ENCODE results near the gene VWA3B. TPM values are rescaled to one million over a fixed set of nuclear protein-coding genes. Genes with fewer than 3 reads are reported as not detected.

Gene VWA3B
- total and polyA plus RNA-seq, 2 of the 4 experiments (the other 2 are of a cell fraction): not detected

DNA sequence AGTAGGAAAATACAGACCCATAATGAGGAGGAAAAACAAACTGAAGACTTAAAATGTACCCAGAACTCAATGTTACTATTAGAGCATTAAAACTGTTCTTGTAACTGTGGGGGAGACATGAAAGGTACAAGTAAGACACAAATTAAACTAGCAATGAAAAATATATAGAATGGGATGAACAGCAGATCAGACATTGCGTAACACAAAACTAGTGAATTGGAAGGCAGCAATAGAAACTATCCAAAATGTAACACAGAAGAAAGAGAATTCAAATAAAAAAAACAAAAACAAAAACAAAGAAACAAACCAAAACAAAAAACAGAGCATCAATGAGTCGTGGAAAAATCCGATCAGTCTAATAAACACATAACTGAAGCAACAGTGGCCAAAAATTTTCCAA, 132.2 kb downstream of the VWA3B start:
- no peak overlapping the region for H3K4ac ChIP-seq (ENCODE audit: low read depth, low read length)
- intact Hi-C loops (cut with micrococcal nuclease): no loop called here
- no peak overlapping the region for H4K5ac ChIP-seq (ENCODE audit: low read depth, low read length)
- no peak overlapping the region for H3K4me2 ChIP-seq (ENCODE audit: low read depth, low read length)
- no peak overlapping the region for H2BK20ac ChIP-seq (ENCODE audit: low read depth, low read length)
- no peaks in the 10 kb centered on the region for H3K79me1 ChIP-seq (ENCODE audit: low read depth in 1 of 2, low read length in 2 of 2)
- no peaks in the 10 kb centered on the region for H3K4me1 ChIP-seq (ENCODE audit: control insufficient read depth, insufficient read depth, low read length)
- H4K20me1 ChIP-seq (ENCODE audit: insufficient read depth, low read length): no peaks in the 10 kb centered on the region
- H3K27ac ChIP-seq (ENCODE audit: insufficient read depth, low read length): no peak overlapping the region
- no peak overlapping the region for H2AK5ac ChIP-seq (ENCODE audit: low read depth, low read length)
- no peak for TF ChIP-seq NFE2L2 (IDR thresholded peaks at IDR 0.05; ENCODE audit: low read depth, low read length)
- peak; percentile 80 for TF ChIP-seq CEBPB (IDR thresholded peaks at IDR 0.05; ENCODE audit: low read depth, low read length)
- no peak overlapping the region for H3K56ac ChIP-seq (ENCODE audit: extremely low read depth, insufficient read depth, low read length)
- ChIA-PET CTCF (no interaction called here), POLR2A (ENCODE audit: unreplicated experiment) (no interaction called here)
- no peak for ATAC-seq (ENCODE audit: low read depth)
- no peak overlapping the region for H2BK120ac ChIP-seq (ENCODE audit: low read depth, low read length)
- H3K27me3 ChIP-seq (ENCODE audit: control insufficient read depth, insufficient read depth, low read length): no peaks in the 10 kb centered on the region
- no TSS peak for BruUV-seq (replicated peaks)
- H3K4me3 ChIP-seq (ENCODE audit: insufficient read depth, low read depth, low read length): no peak overlapping the region
- H2AK9ac ChIP-seq (replicated peaks; ENCODE audit: low read depth, low read length, poor library complexity): no peak overlapping the region
- no peaks in the 10 kb centered on the region for H3K36me3 ChIP-seq (ENCODE audit: control insufficient read depth, insufficient read depth, low read length)
- no peak overlapping the region for H3K9ac ChIP-seq (ENCODE audit: low read depth, low read length)
- no peak overlapping the region for H3K18ac ChIP-seq (ENCODE audit: low read depth, low read length)
- dilution Hi-C loops (cut with HindIII; ENCODE audit: low sequenced_read_pairs, unreplicated experiment): no loop called here
- no peak overlapping the region for H3K14ac ChIP-seq (replicated peaks; ENCODE audit: low read depth, low read length)
- H2BK5ac ChIP-seq (ENCODE audit: low read depth, low read length, poor library complexity, severe bottlenecking): no peak overlapping the region
- H2AFZ ChIP-seq (replicated peaks; ENCODE audit: low read length, poor library complexity): no peak overlapping the region
- H3K9me3 ChIP-seq (ENCODE audit: control insufficient read depth, insufficient read depth, low read length): no peaks in the 10 kb centered on the region
- DNase-seq: no peak
- no peak overlapping the region for H2BK15ac ChIP-seq (ENCODE audit: low read depth, low read length)
- no peak overlapping the region for H4K91ac ChIP-seq (ENCODE audit: insufficient read depth, low read depth, low read length)
- no peak overlapping the region for H3K23ac ChIP-seq (ENCODE audit: low read depth, low read length)
- in situ Hi-C loops (cut with MboI; ENCODE audit: low sequenced_read_pairs): no loop called here
- H3K9me1 ChIP-seq (ENCODE audit: insufficient read depth, low read length): no peaks in the 10 kb centered on the region
- no peak overlapping the region for H4K8ac ChIP-seq (ENCODE audit: low read depth in 2 of 2, low read length in 2 of 2)
- no CpG with 5 or more reads among the region's 3 CpGs for WGBS, 2 experiments (ENCODE audit: extremely low coverage in 2 of 2, insufficient read length in 1 of 2)

Data from IMR-90 (cell line).